ENCODE data around the gene SPDYE16.
"Not testable (repeated sequence)": the region's sequence is repeated elsewhere in the genome, so short reads cannot be mapped to it uniquely, and the experiment has no call there.

The SPDYE16 gene

GRCh38 chr7:76503244-76503643, 39.9 kb downstream of the SPDYE16 start:
- DNase-seq, result not testable (repeated sequence)

DNA sequence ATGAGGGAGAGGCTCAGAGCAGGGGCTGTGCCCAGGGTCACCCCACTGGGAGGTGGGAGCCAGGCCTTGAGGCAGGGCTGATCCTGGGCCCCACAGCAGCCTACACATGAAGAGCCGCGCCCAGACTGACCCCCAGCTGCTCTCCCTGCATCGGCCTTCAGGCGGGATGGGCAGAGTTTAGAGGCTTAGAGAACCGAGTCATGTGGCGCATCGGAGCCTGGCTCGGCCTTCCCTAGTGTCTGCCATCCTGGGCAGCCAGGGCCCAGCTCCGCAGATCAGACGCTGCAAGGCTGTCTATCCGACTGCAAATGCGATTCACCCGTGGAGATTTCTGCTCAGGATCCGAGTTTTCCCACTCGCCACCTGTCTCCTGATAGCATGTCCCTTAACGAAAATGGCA, 40.3 kb downstream of the SPDYE16 start:
- not testable (repeated sequence) for DNase-seq

DNA sequence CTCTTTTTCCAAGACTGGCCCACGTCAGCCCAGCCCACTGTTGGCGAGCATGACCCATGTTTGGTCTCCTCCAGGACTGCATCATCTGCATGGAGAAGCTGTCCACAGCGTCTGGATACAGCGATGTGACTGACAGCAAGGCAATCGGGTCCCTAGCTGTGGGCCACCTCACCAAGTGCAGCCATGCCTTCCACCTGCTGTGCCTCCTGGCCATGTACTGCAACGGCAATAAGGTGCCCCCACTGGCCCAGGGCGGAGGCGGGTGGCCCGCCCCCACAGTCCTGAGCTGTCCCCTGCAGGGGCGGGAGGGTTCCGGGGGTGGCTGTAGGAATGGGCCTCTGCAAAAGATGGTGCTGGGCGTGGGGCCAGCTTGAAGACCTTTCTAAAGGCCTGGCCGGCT, 40.9 kb downstream of the SPDYE16 start:
- not testable (repeated sequence) for DNase-seq

DNA sequence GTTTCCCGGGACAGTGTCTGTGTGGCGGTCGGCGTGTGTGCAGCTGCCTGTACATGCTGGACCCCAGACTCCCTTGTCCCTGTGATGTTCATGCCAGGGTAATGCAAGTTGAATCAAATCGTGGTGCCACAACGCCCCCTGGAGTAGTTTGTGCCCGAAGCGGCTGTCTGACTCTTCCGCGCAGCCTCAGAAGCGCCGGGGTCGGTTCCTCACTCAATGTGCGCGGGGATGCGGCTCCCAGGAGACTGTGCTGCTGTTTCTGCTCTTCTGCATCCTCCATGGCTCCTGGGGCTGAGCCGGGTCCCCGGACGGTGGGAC, 43.2 kb downstream of the SPDYE16 start:
- not testable (repeated sequence) for DNase-seq

DNA sequence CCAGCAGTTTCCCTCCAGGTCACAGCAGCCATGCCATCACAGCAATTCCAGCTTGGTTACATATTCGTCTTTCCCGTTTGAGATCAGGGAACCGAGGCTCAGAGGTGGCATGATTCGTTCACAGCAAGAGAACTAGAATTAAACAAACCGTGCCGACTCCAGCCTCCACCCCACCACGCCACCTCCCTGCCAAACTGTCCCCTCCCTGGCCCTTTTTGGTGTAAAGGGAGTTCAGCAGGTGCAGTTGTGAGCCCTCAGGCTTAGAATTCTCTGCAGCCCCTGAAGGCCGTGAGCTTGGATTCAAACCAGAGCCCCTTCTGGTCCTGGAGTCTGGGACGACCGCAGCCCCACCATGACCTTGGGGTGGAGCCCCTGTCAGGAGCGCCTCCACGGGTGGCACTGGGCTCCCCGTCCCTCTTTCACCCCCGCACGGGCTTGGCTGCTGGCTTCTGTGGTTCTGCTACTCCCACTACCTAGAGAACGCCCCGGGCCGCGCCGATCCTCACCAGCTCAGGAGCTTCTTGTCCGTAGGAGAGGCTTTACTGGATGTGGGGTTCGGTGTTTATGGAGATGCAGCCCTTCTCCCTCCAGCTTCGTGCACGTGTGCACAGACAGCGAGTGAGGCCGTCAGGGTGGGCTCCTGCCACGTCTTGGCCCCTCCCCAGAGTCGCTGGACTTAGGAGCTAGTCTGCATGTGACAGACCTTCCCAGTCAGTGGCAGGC, 43.7 kb downstream of the SPDYE16 start:
- not testable (repeated sequence) for DNase-seq

- not testable (repeated sequence) for DNase-seq
These were observed 44.4 kb downstream of the SPDYE16 start for GRCh38 chr7:76498583-76499200.

GRCh38 chr7:76497918-76498582, 45.0 kb downstream of the SPDYE16 start:
- not testable (repeated sequence) for DNase-seq

DNA sequence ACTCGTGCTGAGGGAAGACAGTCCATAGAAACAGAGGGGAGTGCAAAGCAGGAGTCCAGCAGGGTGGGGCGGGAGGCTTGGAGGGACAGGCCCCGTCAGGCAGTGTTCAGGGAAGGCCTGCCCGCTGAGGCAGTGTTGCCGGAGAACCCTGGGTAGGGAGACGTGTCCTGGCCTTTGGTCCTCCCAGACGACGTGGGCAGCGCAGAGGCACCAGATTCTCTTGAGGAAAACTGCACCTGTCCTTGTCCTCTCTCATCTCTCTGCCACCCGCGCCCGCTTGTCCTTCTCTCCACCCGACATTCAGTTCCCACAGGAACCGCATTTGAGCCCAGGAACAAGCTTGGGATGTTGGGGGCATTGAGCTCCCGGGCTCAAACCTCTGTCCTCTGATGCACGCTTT, 47.4 kb downstream of the SPDYE16 start:
- DNase-seq, result not testable (repeated sequence)

- DNase-seq, result not testable (repeated sequence)
These were observed 51.0 kb downstream of the SPDYE16 start for GRCh38 chr7:76492139-76492538.

- DNase-seq, result not testable (repeated sequence)
These were observed 55.1 kb downstream of the SPDYE16 start for GRCh38 chr7:76487969-76488368.

- not testable (repeated sequence) for DNase-seq
These were observed 56.5 kb downstream of the SPDYE16 start for GRCh38 chr7:76486618-76487017.

DNA sequence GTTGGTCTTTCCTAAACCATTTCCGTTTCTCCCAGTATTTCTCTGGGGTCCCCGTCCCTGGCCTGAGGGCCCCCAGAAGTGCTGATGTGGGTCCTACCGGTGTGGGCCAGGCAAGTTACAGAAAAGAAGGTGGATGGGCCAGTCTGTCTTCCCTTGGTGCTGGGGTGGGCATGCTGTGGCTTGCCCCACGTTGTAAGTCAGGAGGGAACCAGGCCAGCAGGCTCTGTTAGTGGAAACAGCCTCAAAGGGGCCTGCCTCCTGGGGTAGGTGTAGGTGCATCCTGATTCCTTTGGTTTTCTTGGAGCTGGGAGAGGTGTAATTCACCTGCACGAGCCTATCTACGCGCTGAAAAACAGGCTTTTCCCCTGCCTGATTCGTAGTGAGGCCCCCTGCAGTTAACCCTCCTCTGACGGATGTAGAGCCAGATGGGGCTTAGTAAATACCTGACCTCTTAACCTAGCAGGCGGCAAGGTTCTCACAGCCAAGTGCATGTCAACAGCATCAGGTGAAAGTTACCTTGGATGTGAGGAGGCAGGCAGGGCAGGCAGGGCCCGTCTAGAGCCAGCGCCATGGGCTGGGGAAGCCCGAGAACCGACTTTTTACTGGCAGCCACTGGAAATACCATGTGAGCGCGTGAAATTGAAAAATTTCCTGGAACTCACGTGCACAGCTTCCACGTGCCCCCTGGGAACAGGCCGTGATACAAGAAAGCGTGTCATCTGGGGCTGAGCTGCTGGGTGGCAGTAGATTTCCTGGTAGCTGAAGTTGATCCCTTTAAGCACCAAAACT, 57.1 kb downstream of the SPDYE16 start:
- not testable (repeated sequence) for DNase-seq

DNA sequence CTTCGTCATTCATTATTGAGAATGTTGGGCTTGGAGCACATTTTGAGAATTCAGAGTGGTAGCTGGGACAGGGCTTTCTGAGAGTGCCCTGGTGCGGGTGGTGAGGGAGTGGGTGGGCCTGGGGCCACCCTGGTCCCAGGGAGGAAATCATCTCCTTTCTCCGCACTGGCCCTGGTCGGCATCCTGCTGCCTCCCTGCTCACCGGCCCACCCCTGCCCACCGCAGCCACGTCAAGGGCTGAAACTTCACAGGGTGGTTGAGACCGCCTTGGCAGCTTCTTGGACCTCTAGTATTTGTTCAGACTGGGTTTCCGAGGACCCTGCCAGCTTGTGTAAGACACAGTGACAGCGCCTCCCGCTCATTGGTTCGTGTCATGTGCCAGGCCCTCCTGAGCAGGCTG, 58.6 kb downstream of the SPDYE16 start:
- not testable (repeated sequence) for DNase-seq

- DNase-seq, result not testable (repeated sequence)
These were observed 60.0 kb downstream of the SPDYE16 start for GRCh38 chr7:76483081-76483480.

- DNase-seq, result not testable (repeated sequence)
These were observed 60.4 kb downstream of the SPDYE16 start for GRCh38 chr7:76482660-76483059.
